ENCODE measurements around the gene PPM1E. TPM values are rescaled to one million over a fixed set of nuclear protein-coding genes. Genes with fewer than 3 reads are reported as not detected.

Gene PPM1E
- total RNA-seq, 1 experiment from 2014 or later, result 7.1 TPM

- Histone ChIP-seq H3K79me2 (ENCODE audit: insufficient read depth, low read length) (no peaks in the 10 kb centered on the region), H3K4ac (ENCODE audit: low read depth, low read length) (no peak overlapping the region), H3K79me1 (ENCODE audit: insufficient read depth, low read depth, low read length, poor library complexity, severe bottlenecking) (no peaks in the 10 kb centered on the region), H3K4me2 (ENCODE audit: insufficient read depth, insufficient read length, low read length) (no peak overlapping the region), H2BK20ac (ENCODE audit: low read depth, low read length, poor library complexity, severe bottlenecking) (no peak overlapping the region), H2AFZ (ENCODE audit: low read length) (no peak overlapping the region), H3K56ac (ENCODE audit: insufficient read length, low read depth, low read length) (no peak overlapping the region), H2BK5ac (ENCODE audit: insufficient read length, low read length) (no peak overlapping the region), H3K23ac (ENCODE audit: insufficient read length, low read depth, low read length) (no peak overlapping the region), H2BK12ac (ENCODE audit: insufficient read length, low read depth, low read length) (no peak overlapping the region), H2BK120ac (ENCODE audit: low read depth, low read length, poor library complexity, severe bottlenecking) (no peak overlapping the region), H4K8ac (replicated peaks; ENCODE audit: insufficient read length, low read depth, low read length) (no peak overlapping the region), H2AK5ac (ENCODE audit: insufficient read length, low read length) (no peak overlapping the region), H3T11ph (ENCODE audit: low read length) (no peak overlapping the region), H3K27ac (ENCODE audit: insufficient read length, low read depth, low read length) (no peak overlapping the region), H3K9ac (ENCODE audit: extremely low read depth, insufficient read length, low read length) (no peak overlapping the region), H3K4me1 (ENCODE audit: insufficient read depth, low read length) (peaks cover 5% of the 10 kb centered on the region; the same call in 1 of the 2 replicates), H3K14ac (ENCODE audit: insufficient read depth, low read length) (no peak overlapping the region), H4K20me1 (ENCODE audit: control insufficient read depth, insufficient read depth, insufficient read length) (no peaks in the 10 kb centered on the region), H2BK15ac (ENCODE audit: low read depth, low read length) (no peak overlapping the region), H3K18ac (ENCODE audit: insufficient read length, low read depth, low read length) (no peak overlapping the region), H4K91ac (ENCODE audit: insufficient read length, low read depth, low read length) (no peak overlapping the region), H3K9me3 (ENCODE audit: control insufficient read depth, low read depth, low read length) (no peaks in the 10 kb centered on the region), H3K27me3 (ENCODE audit: insufficient read depth, low read length) (no peaks in the 10 kb centered on the region), H3K23me2 (ENCODE audit: insufficient read length, low read depth, low read length, poor library complexity, severe bottlenecking) (no peaks in the 10 kb centered on the region), H4K5ac (ENCODE audit: insufficient read length, low read depth, low read length) (no peak overlapping the region)
- DNase-seq, result no peak
- H3K4me1 Mint-ChIP-seq, result peaks cover 36 to 37% of the 10 kb centered on the region in 2 experiments
- no CpG with 5 or more reads among the region's 2 CpGs for WGBS (ENCODE audit: extremely low coverage, insufficient read length, low lambda C conversion rate)
- no peak for TF ChIP-seq CTCF (conservative IDR thresholded peaks at IDR 0.05)
- peaks cover 0 to 4% of the 10 kb centered on the region in 2 experiments; a peak in 1 of 5 replicates for H3K9me3 Mint-ChIP-seq
- no peak overlapping the region for H3K4me3 Mint-ChIP-seq
- peaks cover 3 to 8% (median 3%) of the 10 kb centered on the region in 3 experiments; a peak in 6 of 7 replicates for H3K36me3 Mint-ChIP-seq (ENCODE audit: insufficient read depth in 1 of 3, low read depth in 3 of 3)
- peak overlapping the region in 1 of 3 experiments; percentile 93; a peak in 1 of 7 replicates for H3K27ac Mint-ChIP-seq
- H3K27me3 Mint-ChIP-seq (ENCODE audit: low read depth), result no peaks in the 10 kb centered on the region
These were observed 234.0 kb downstream of the PPM1E start for GRCh38 chr17:58989629-58990028.

Data from H9 (cell line).